Panc1 (cell line): ENCODE data around the gene DYRK1A. TPM values are rescaled to one million over a fixed set of nuclear protein-coding genes. Genes with fewer than 3 reads are reported as not detected.

Source experiments
- ATAC-seq: fragments of 200-7000 bp; cut with Tn5 transposase; 2 replicates; pipeline ENCODE4 v1.9.1; 2020; ENCODE audit warnings: mild to moderate bottlenecking, moderate library complexity
- BruUV-seq: library from RNA; stranded (reverse); fragments of 400-500 nt; replicated peaks from 2 replicates; lab custom pipeline; 2021; lab: Mats Ljungman, UMichigan
- CTCF ChIA-PET: fragments of 300-600 bp; sonication (Branson Sonifier 250); formaldehyde crosslinking; loops from one replicate; lab custom pipeline; 2022; ENCODE audit warnings: antibody characterized with exemption; lab: Charles Lee
- POLR2A ChIA-PET: fragments of 300-600 bp; sonication (Branson Sonifier 250); formaldehyde crosslinking; loops from one replicate; lab custom pipeline; 2022; ENCODE audit warnings: antibody characterized with exemption; lab: Charles Lee
- DNase-seq: peaks from one replicate; pipeline ENCODE4 v3.0.0-alpha.2; 2010; ENCODE audit warnings: low read depth, low spot score
- H3K27ac ChIP-seq: 2 replicates; pipeline ENCODE4 v1.5.1; 2011; ENCODE audit warnings: mild to moderate bottlenecking, low read length, inconsistent platforms
- H3K27me3 ChIP-seq: fragments of 200-500 bp; sonication (Bioruptor generic); 2 replicates; pipeline ENCODE4 v1.6.0; 2014; ENCODE audit warnings: low read length, inconsistent platforms; ENCODE audit not compliant: control insufficient read depth, insufficient read depth
- H3K36me3 ChIP-seq: fragments of 200-500 bp; sonication (Bioruptor generic); 2 replicates; pipeline ENCODE4 v1.5.1; 2014; ENCODE audit warnings: inconsistent platforms, mild to moderate bottlenecking, low read length, moderate library complexity; ENCODE audit not compliant: control insufficient read depth, insufficient read depth
- H3K4me1 ChIP-seq: 2 replicates; pipeline ENCODE4 v1.5.1; 2011; ENCODE audit warnings: inconsistent platforms, mild to moderate bottlenecking, low read length, moderate library complexity; ENCODE audit not compliant: control insufficient read depth, insufficient read depth
- H3K4me3 ChIP-seq, 2 experiments: 2 replicates each; pipeline ENCODE4 v1.5.1; 2011 to 2012; ENCODE audit warnings: low read depth in 2 of 2, low read length in 2 of 2, mild to moderate bottlenecking in 2 of 2, inconsistent platforms in 1 of 2, moderate library complexity in 1 of 2
- H3K9me3 ChIP-seq: fragments of 200-500 bp; sonication (Bioruptor generic); 2 replicates; pipeline ENCODE4 v1.5.1; 2014; ENCODE audit warnings: low read depth, mild to moderate bottlenecking, inconsistent platforms, low read length, moderate library complexity; ENCODE audit not compliant: control insufficient read depth, insufficient read depth
- CTCF ChIP-seq: fragments of 450-650 bp; IDR thresholded peaks from 2 replicates; pipeline ENCODE4 v1.5.1; 2017; ENCODE audit warnings: mild to moderate bottlenecking
- POLR2AphosphoS5 ChIP-seq: IDR thresholded peaks from 2 replicates; pipeline ENCODE4 v1.6.1; 2012; ENCODE audit warnings: mild to moderate bottlenecking, low read depth, low read length, moderate library complexity
- REST ChIP-seq, 2 experiments: IDR thresholded peaks; 2 replicates each; pipeline ENCODE4 v1.6.1; 2011 to 2012; ENCODE audit warnings: low read depth in 2 of 2, control low read depth in 1 of 2, low read length in 1 of 2, mild to moderate bottlenecking in 1 of 2, moderate library complexity in 1 of 2; ENCODE audit not compliant: insufficient read depth in 1 of 2
- SIN3A ChIP-seq: IDR thresholded peaks from 2 replicates; pipeline ENCODE4 v1.6.1; 2012; ENCODE audit warnings: low read depth, mild to moderate bottlenecking, low read length, moderate library complexity, borderline replicate concordance; ENCODE audit not compliant: insufficient read depth
- TCF7L2 ChIP-seq: IDR thresholded peaks from 2 replicates; pipeline ENCODE4 v1.6.1; 2011; ENCODE audit warnings: mild to moderate bottlenecking, low read depth, low read length, inconsistent platforms
- in situ Hi-C: cut with HindIII; loops from 2 replicates; pipeline ENCODE4 v1.10.0; 2016; ENCODE audit warnings: low sequenced_read_pairs, low pct_unique_long_range_greater_than_20kb
- intact Hi-C: fragments of 100-400 bp; cut with micrococcal nuclease; formaldehyde crosslinking; loops from one replicate; pipeline ENCODE4 v1.10.0; 2022; ENCODE audit not compliant: unreplicated experiment
- total RNA-seq: library from RNA; stranded (reverse); gene quantifications from one replicate; pipeline ENCODE4 v1.2.1, GENCODE V29; 2021; ENCODE audit not compliant: unreplicated experiment

The DYRK1A gene
- total RNA-seq, 1 experiment from 2014 or later, result 36.1 TPM

- Histone ChIP-seq H3K36me3 (peaks cover 9% of the 10 kb centered on the region), H3K4me3 (no peak overlapping the region), H3K27me3 (no peaks in the 10 kb centered on the region), H3K9me3 (no peaks in the 10 kb centered on the region), H3K4me1 (no peaks in the 10 kb centered on the region), H3K27ac (no peak overlapping the region)
- ChIA-PET CTCF (no interaction called here), POLR2A (no interaction called here)
- ATAC-seq, result no peak
- no TSS peak for BruUV-seq
- in situ Hi-C loops, result no loop called here
- DNase-seq, result no peak
- intact Hi-C loops, result no loop called here
- TF ChIP-seq REST (IDR thresholded peaks at IDR 0.05; ENCODE audit: insufficient read depth in 1 of 2, low read depth in 2 of 2, low read length in 1 of 2) (no peak), SIN3A (no peak), TCF7L2 (no peak), CTCF (no peak), POLR2AphosphoS5 (no peak)
Measured at GRCh38 chr21:37502947-37503346, 136.4 kb downstream of the DYRK1A start.

- Histone ChIP-seq H3K36me3 (peaks cover 9% of the 10 kb centered on the region), H3K27ac (no peak overlapping the region), H3K4me1 (no peaks in the 10 kb centered on the region), H3K27me3 (no peaks in the 10 kb centered on the region), H3K4me3 (no peak overlapping the region), H3K9me3 (no peaks in the 10 kb centered on the region)
- in situ Hi-C loops, result no loop called here
- CTCF ChIA-PET, result no interaction called here
- POLR2A ChIA-PET, result no interaction called here
- no peak for ATAC-seq
- intact Hi-C loops, result no loop called here
- TF ChIP-seq REST (IDR thresholded peaks at IDR 0.05; ENCODE audit: insufficient read depth in 1 of 2, low read depth in 2 of 2, low read length in 1 of 2) (no peak), CTCF (no peak), POLR2AphosphoS5 (no peak), TCF7L2 (no peak), SIN3A (no peak)
- no peak for DNase-seq
- no TSS peak for BruUV-seq
Measured at GRCh38 chr21:37503848-37504467, 137.4 kb downstream of the DYRK1A start.
